ENCODE data around the gene LYAR.

LYAR gene

DNA sequence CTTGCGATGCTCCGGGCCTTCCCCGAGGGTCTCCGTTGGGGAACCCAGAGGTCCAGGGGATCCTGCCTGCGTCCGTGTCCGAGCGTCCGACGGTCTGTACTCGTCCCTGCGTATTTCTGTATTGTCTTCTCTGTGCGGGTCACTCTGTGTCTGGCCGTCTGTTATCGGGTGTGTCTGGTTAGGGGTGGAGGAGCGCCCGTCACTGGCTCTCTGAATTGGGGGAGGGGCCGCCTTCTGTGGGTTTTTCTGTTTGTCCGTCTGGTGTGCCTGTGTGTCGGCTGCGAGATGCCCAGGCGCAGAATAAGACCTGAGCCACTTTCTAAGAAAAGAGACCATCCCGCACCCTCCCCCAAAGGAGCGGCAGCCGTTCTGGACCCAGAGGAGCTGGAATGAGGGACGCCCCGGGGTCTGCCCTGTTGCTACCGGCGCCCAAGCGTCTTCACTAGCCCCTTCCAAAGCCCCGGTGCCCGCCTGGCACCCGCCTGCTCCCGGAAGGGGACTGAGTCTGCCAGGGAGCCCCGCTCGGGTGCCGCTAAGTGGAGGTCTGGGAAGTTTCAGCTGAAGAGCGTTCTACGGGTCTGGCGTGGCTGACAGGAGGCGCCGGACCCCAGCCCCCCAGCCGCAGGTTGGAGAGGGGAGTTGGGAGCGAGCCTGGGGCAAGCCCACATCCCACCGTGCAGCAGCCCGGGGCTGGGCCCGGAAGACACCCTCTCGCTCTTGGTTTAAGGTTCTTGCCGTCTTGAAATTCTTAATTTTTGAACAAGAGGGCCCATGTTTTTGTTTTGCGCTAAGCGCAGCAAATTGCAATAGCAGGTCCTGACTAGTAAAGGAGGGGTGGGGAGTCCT lies 62.2 kb downstream of the LYAR start:
- in situ Hi-C loops (cut with MboI; ENCODE audit: low sequenced_read_pairs, unreplicated experiment): no loop called here
- DNase-seq (ENCODE audit: low spot score): no peak
- TF ChIP-seq, protein P1, sequence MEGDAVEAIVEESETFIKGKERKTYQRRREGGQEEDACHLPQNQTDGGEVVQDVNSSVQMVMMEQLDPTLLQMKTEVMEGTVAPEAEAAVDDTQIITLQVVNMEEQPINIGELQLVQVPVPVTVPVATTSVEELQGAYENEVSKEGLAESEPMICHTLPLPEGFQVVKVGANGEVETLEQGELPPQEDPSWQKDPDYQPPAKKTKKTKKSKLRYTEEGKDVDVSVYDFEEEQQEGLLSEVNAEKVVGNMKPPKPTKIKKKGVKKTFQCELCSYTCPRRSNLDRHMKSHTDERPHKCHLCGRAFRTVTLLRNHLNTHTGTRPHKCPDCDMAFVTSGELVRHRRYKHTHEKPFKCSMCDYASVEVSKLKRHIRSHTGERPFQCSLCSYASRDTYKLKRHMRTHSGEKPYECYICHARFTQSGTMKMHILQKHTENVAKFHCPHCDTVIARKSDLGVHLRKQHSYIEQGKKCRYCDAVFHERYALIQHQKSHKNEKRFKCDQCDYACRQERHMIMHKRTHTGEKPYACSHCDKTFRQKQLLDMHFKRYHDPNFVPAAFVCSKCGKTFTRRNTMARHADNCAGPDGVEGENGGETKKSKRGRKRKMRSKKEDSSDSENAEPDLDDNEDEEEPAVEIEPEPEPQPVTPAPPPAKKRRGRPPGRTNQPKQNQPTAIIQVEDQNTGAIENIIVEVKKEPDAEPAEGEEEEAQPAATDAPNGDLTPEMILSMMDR (IDR thresholded peaks at IDR 0.05; ENCODE audit: borderline replicate concordance, control extremely low read depth, extremely low read depth, insufficient read depth, missing control alignments): no peak

DNA sequence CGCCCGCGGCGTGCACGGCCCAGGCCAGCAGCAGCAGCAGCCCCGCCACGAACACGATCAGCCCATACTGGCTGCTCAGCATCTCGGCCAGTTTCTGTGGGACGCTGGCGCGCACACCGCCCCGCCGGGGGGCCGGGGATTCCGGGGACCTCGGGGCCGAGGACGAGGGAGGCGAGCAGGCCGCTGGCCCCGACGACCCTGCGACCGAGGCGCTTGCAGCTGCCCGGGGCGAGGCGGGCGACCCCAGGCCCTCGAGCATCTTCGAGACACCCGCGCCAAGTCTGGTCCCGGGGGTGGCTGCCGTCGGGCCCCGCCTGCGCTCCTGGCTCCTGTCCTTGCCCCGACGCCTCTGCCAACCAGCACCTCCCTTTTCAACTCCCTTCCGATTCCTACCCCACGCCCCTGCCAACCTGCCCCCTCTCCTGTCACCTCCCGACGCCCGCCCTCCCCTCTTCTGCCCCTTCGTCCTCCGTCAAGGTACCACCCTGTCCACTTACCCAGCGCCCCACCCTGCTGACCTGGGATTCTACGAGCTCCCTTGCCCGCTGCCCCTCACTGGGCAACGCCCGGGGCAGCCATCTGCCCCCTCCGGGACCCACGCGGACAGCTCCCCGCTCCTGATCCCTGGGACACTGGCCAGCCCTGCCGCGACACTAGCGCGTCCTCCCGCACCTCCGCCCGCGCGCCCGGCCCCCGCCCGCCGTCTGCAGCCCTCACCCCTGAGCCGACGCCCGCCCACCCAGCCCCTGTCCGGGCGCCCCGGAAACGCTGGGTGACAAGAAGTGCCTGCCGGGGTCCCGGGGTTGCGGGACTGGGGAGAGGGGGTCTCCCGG lies 63.1 kb downstream of the LYAR start, which contains the start of gene OTOP1:
TSS of gene OTOP1 (minus strand) at position 324 of the 833 bp plus-strand sequence. CDS start at position 259, 65 bp downstream.
- TF ChIP-seq, protein P1 (IDR thresholded peaks at IDR 0.05; ENCODE audit: borderline replicate concordance, control extremely low read depth, extremely low read depth, insufficient read depth, missing control alignments): no peak
- in situ Hi-C loops (cut with MboI; ENCODE audit: low sequenced_read_pairs, unreplicated experiment): no loop called here
- no peak for DNase-seq (ENCODE audit: low spot score)

DNA sequence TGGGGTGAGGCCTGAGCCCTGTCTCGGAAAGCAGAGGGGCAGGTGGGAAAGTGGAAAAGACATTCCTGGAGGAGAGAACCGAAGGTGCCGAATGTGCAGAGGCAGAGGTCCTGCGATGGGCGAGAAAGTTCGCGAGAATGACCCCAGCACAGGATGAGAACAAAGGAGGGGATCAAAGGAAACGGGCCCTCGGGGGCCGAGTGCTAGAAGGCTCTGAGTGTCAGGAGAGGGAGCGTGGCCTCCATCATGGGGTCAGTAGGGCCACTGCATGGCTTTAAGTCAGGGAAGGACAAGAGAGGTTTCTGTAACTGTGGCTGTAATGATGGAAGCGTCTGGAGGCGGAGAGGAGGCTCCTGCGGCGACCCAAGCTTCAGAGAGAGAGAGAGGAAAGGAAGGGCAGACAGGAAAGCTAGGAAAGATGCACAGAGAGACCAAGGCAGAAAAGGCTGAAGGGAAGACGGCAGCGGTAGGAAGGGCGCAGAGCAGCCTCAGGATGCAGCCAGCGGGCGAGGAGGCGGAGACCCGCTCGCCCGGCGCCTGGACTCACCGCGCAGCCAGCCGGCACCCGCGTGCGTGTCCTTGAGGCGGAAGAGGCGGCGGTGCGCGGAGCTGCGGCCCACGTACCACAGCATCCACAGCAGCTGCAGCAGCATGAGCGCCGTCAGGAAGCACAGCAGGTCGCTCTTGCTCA lies 63.9 kb downstream of the LYAR start:
- in situ Hi-C loops (cut with MboI; ENCODE audit: low sequenced_read_pairs, unreplicated experiment): no loop called here
- TF ChIP-seq, protein P1 (IDR thresholded peaks at IDR 0.05; ENCODE audit: borderline replicate concordance, control extremely low read depth, extremely low read depth, insufficient read depth, missing control alignments): no peak
- no peak for DNase-seq (ENCODE audit: low spot score)

All from GM13976 (cell line).